ENCODE measurements around the gene SAP25. TPM values are rescaled to one million over a fixed set of nuclear protein-coding genes. Genes with fewer than 3 reads are reported as not detected.

SAP25 gene
- polyA plus RNA-seq, 1 of the 3 experiments (the other 2 are of a cell fraction): 1.2 TPM

- DNase-seq: no peak
- no peaks in the 10 kb centered on the region; a peak in 1 of 4 replicates for H3K4me1 ChIP-seq (ENCODE audit: control insufficient read depth in 1 of 2, insufficient read depth in 2 of 2, low read depth in 1 of 2, low read length in 1 of 2)
- no peaks in the 10 kb centered on the region for H3K36me3 ChIP-seq (replicated peaks in 1 of 2; ENCODE audit: control insufficient read depth in 1 of 2, insufficient read depth in 2 of 2, low read length in 1 of 2)
- TF ChIP-seq PBX3 (IDR thresholded peaks at IDR 0.05): no peak
- TF ChIP-seq GATA2 (CRISPR knock-in tag; IDR thresholded peaks at IDR 0.05): no peak
- TF ChIP-seq IRF3 (IDR thresholded peaks at IDR 0.05; ENCODE audit: low read depth, low read length): no peak
- no peak for TF ChIP-seq FOXM1 (IDR thresholded peaks at IDR 0.05; ENCODE audit: low read depth)
- no peak for TF ChIP-seq RAD21 (IDR thresholded peaks at IDR 0.05; ENCODE audit: low read length)
- no peak for TF ChIP-seq POLR2AphosphoS5 (IDR thresholded peaks at IDR 0.05; ENCODE audit: low read depth, low read length)
- H3K4me3 ChIP-seq (ENCODE audit: low read depth in 2 of 2, low read length in 1 of 2): no peak overlapping the region
- H4K20me1 ChIP-seq (ENCODE audit: insufficient read depth): no peaks in the 10 kb centered on the region
- H3K27me3 ChIP-seq (ENCODE audit: insufficient read depth): no peaks in the 10 kb centered on the region
- no peaks in the 10 kb centered on the region for H3K9me3 ChIP-seq
- no peak overlapping the region for H3K27ac ChIP-seq (ENCODE audit: low read depth in 2 of 2, low read length in 1 of 2)
- WGBS (ENCODE audit: low lambda C conversion rate): 93% methylated on average over 17 of the region's 17 CpGs
- H3K79me2 ChIP-seq (ENCODE audit: insufficient read depth): no peaks in the 10 kb centered on the region
- POLR2A ChIA-PET: no interaction called here
- peaks cover 7% of the 10 kb centered on the region for H3F3A ChIP-seq (replicated peaks; ENCODE audit: insufficient read depth)
- H3K4me2 ChIP-seq: no peak overlapping the region
- no peak overlapping the region for H3K9ac ChIP-seq
- CTCF ChIA-PET: interaction anchor here (0.8 to 11.9 kb wide), 9 partner anchors 8 to 114 kb away, joined by 3 to 149 read pairs (median 4); partner anchors contain the start of genes PCOLCE and POP7
- no peak overlapping the region for H2AFZ ChIP-seq (ENCODE audit: low read depth)
- no peaks in the 10 kb centered on the region for H3K9me2 ChIP-seq
Measured at GRCh38 chr7:100591596-100591995, 17.9 kb upstream of the SAP25 start.

- Histone ChIP-seq H3K27ac (ENCODE audit: low read depth in 2 of 2, low read length in 1 of 2) (no peak overlapping the region), H3K27me3 (ENCODE audit: insufficient read depth) (no peaks in the 10 kb centered on the region), H3K9ac (no peak overlapping the region), H3K4me3 (ENCODE audit: low read depth in 2 of 2, low read length in 1 of 2) (no peak overlapping the region), H3F3A (replicated peaks; ENCODE audit: insufficient read depth) (peaks cover 7% of the 10 kb centered on the region), H2AFZ (ENCODE audit: low read depth) (no peak overlapping the region), H3K9me2 (no peaks in the 10 kb centered on the region), H3K79me2 (ENCODE audit: insufficient read depth) (peaks cover 7% of the 10 kb centered on the region), H3K9me3 (no peaks in the 10 kb centered on the region), H3K4me1 (ENCODE audit: control insufficient read depth in 1 of 2, insufficient read depth in 2 of 2, low read depth in 1 of 2, low read length in 1 of 2) (peaks cover 0 to 3% of the 10 kb centered on the region in 2 experiments; a peak in 1 of 4 replicates), H3K36me3 (replicated peaks in 1 of 2; ENCODE audit: control insufficient read depth in 1 of 2, insufficient read depth in 2 of 2, low read length in 1 of 2) (no peaks in the 10 kb centered on the region), H3K4me2 (no peak overlapping the region), H4K20me1 (ENCODE audit: insufficient read depth) (peaks cover 4% of the 10 kb centered on the region)
- CTCF ChIA-PET: interaction anchor here (0.9 to 11.9 kb wide), 11 partner anchors 13 to 124 kb away, joined by 3 to 149 read pairs (median 6); partner anchors contain the start of gene POP7
- POLR2A ChIA-PET: interaction anchor here (2.6 kb wide), 1 partner anchor 13 kb away, joined by 16 read pairs; the partner anchor contains the start of gene PCOLCE
- TF ChIP-seq MAX (IDR thresholded peaks at IDR 0.05; ENCODE audit: low read depth) (no peak), IRF3 (IDR thresholded peaks at IDR 0.05; ENCODE audit: low read depth, low read length) (no peak), RCOR1 (IDR thresholded peaks at IDR 0.05; ENCODE audit: low read length) (no peak), EP300 (IDR thresholded peaks at IDR 0.05; ENCODE audit: borderline replicate concordance in 1 of 2, low read depth in 1 of 2, low read length in 1 of 2) (no peak), ELF1 (IDR thresholded peaks at IDR 0.05) (no peak), TEAD4 (IDR thresholded peaks at IDR 0.05; ENCODE audit: borderline replicate concordance, insufficient read depth) (no peak), RFX5 (IDR thresholded peaks at IDR 0.05; ENCODE audit: low read length) (no peak), YY1 (IDR thresholded peaks at IDR 0.05; ENCODE audit: low read depth) (no peak), TCF12 (IDR thresholded peaks at IDR 0.05) (no peak), CHD2 (IDR thresholded peaks at IDR 0.05; ENCODE audit: low read length, partially characterized antibody) (no peak), USF2 (IDR thresholded peaks at IDR 0.05; ENCODE audit: borderline replicate concordance, low read depth, low read length) (no peak), PBX3 (IDR thresholded peaks at IDR 0.05) (no peak), FOSL2 (IDR thresholded peaks at IDR 0.05; ENCODE audit: borderline replicate concordance, low read depth) (no peak)
- DNase-seq: no peak
- WGBS (ENCODE audit: low lambda C conversion rate): 91% methylated on average over 20 of the region's 20 CpGs
Measured at GRCh38 chr7:100590077-100590737, 16.5 kb upstream of the SAP25 start.

Data from SK-N-SH (cell line).